Ishikawa (cell line): ENCODE data around the gene IL17REL.

Source experiments
- CREB1 ChIP-seq: IDR thresholded peaks from 2 replicates; pipeline ENCODE4 v1.6.1; 2012; ENCODE audit warnings: low read depth
- REST ChIP-seq: IDR thresholded peaks from 2 replicates; pipeline ENCODE4 v1.6.1; 2012; ENCODE audit warnings: low read depth, mild to moderate bottlenecking
- YY1 ChIP-seq: IDR thresholded peaks from 2 replicates; pipeline ENCODE4 v1.6.1; 2012; ENCODE audit warnings: low read depth

GRCh38 chr22:49951678-49951985, 60.9 kb downstream of the IL17REL start:
- TF ChIP-seq REST (no peak), CREB1 (no peak), YY1 (no peak)
